Measurements from ENCODE around the gene RNF43.

RNF43 gene

DNA sequence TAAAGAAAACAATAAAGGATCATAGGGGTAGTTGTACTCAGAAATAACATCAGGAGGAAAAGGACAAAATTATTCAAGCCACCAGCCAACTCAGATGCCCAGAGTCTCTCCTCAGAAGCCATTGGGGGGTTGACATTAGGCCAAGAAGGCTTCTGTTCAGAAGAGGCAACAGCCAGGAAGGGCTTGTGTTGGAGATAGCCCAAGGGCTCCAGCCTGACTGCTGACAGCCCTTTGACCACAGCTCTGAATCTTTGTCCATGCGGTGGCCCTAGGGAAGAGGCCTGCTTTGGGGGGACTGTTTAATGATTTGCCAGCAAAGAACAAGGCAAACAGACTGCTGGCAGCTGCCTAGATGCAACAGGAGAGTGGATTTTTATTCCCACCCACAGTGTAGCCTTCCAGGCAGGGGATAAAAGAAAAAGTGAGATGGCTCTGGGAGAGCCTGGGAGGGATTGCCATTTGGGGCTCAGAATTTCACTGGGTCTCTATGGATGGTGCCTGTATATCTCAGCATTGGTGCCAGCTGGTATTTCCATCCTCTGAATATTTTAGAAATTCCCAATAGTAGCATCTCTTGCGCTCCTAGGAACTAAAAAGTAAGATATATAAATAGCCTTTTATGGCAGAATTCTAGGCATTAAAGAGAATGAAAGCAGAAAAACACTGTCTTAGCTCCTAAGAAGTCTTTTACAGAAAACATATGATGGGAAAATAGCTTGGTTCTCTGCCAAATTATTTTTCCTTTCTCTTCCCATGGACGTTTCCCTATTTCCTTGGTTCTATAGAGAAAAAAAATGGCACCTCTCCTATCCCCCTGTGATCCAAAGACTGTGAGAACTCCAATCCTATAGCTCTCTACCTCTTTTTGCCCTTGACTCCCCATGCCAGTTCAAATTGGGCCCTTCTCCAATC is 36.0 kb downstream of the RNF43 start:
- no peak for DNase-seq

DNA sequence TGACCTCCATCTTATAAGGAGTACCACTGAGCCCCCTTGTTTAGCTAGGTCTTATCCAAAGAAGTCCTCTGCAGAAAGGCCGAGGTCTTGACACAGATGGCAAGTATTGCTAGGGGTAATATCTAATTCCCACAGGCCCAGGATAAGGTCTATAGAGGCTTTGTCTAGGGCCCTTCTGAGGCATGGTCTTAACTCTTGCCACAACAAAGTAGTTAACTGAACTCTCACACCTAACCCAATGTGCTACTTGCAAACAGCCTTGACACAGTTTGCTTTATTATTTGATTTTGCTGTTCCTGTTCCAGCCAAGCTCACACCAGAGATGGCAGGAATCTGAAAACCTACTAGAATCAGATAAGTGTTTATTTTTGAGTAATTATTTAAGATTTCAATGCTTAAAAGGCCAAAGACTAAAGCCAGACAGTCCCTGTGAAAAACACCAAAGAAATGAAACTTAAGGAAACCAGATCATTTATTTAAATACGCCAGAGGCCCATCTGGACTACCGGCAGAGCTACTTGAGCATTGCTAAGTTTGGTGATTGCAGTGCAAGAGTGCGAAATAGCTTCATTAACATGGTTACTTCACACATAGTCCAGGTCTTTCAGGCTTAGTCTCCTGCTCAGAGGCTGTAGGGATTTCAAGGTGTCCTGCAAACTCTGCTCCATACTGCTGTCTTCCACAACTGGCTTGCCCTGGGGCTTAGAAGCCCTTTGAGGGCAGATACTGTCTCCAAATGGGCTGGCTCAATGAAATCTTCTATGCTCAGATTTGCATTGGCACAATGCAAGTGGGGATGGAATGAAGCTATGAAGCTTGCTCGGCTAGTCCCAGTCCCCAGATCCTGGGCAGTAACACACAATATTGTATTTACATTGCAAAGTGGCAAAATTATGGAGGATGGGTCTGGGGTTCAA is 36.9 kb downstream of the RNF43 start:
- DNase-seq, result no peak

DNA sequence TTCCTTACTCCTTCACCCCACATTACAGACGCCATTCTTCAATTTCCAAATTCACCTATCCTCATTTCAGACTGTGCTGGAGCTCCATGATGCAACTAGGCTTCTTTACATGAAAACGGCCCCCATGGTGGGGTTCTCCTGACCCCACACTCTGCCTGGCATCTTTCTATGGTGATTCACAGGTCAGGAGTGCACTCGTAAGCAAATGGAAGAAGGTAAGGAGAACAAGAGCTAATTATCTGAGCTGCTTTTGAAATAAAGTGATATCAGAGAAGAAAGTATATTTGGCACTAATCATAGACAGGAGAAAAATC is 37.9 kb downstream of the RNF43 start:
- no peak for DNase-seq

DNA sequence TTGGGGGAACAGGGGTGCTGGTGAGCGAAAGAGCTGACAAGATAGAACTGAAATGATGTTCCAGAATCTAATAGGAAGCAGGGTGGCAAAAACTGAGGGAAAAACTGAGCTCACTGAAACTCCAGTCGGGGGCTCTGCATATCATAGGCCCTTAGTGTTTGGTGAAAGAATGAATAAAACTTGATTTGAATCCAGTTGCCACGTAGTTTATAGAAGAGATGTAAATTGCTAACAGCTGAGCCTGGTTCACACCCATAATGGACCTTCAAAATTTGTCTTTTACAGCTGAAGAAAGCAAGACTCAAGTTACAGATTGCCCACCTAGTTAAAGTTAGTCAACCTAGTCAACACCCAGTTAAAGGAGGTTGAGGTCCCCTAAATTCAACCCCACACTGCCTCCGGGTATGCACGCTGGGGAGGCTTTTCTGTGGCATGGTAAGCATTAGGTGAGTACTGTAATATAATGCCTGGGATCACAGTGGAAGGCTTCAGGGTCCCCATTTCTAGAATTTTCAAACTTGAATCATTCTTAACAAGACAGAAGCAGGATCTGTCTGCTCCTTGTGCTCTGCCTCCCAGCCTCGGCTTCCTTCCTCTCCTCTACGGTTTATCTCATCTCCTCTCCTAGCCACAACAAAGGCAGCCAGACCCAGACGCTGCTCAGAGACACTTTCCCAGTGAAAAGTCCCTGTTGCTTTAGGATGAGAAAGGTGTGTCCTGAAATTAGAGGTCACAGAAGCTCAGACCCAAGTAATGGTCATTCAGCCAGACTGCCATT is 38.4 kb downstream of the RNF43 start:
- DNase-seq, result no peak

DNA sequence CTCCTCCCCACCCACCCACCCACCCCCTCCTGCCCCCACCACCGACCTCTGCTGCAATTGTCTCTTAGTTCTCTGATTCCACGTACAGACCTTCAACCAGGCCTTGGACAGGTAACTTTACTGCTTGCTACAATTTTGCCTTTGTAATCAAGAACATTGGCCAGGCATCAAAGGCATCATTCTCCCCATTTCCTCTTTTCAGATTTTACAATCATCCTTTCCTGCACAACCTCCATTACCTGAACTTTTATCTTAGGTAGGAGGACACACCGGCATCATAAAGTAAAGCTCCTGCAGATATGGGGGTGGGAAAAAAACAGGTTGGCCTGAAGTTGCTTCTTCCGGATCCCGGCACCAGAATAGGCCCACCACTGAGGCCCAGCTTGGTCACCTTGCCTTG is 39.7 kb downstream of the RNF43 start:
- DNase-seq, result no peak

DNA sequence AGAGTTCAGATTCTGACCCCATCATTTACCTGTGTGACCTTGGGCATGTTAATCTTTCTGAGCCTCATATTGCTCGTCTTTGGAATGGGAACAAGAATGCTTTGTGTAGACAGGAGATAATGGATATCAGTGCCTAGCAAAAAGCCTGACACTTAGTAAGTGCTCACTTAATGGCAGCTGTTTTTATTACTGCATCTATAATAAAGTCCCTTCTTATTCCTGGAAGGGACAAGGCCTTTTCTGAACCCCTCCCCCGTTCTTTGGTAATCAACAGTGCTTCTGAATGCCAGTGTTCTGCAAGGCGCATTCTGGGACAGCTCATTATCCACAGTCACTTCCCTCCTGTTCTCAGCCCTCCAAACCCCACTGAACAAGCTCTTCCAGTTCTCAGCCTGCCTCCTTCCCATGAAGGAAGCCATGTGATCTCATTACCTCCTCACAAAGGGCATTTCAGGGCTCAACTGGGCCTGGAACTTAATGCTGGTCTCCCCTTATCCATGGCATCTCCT is 40.2 kb downstream of the RNF43 start:
- DNase-seq, result no peak

DNA sequence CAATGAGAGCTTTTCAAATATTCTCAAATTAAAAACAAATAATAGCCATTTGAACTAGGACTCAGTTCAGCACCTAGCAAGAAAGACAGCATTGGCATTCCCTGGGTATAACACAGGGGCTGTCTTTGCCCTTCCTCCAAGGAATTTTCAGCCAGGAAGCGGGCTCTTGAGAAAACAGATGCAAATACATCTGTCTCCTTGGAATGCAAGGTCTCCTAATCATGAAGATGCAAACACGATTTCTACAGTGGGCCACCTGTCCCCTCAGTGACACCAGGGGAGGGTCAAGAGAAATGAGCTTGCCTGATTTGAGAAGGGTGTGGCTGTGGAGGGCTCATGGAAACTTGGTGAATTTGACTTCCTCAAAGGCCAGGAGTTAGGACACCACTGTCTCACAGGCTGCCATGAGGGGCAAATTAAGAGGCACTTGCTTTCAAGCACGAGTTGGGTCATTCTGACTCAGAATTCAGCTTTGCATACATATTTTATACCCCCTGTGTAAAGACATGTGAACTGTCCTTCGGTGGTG is 40.8 kb downstream of the RNF43 start:
- DNase-seq, result no peak

DNA sequence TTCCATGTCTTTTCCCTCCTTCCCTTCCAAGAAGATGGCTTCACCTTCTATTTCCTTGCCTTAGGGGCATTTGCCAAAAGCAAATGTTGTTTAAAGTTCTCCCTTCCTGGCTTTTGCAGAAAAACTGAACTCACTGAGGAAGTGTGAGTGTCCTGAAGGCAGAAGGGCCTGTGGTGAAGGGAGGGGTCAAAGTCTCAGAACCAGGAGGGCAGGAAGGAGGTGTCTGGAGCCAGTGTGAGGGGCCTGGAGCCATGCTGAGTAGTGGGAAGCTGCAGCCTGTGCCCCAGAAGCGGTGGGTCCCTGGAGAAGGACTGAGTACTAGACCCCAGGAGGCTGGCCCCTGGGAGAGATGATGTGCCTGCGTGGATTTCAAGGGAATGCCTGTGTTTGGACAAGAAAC is 41.5 kb downstream of the RNF43 start:
- no peak for DNase-seq

DNA sequence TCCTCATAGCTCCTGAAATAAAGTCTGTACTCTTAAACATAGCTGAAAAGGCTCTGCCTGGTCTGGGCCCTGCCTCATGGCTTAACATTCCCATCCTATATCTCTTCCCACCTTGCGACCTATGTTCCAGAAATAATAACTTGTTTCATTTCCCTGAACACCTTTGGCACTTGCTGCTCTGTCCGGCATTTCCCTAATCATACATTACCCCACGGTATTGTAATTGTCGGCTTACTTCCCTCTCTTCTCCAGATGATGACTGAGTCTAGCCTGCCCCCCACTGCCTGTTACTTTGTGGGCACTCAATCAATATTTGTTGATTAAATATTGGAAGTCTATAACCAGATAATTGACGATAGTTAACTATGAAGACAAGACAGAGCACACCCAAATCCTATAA is 42.1 kb downstream of the RNF43 start:
- DNase-seq, result no peak

DNA sequence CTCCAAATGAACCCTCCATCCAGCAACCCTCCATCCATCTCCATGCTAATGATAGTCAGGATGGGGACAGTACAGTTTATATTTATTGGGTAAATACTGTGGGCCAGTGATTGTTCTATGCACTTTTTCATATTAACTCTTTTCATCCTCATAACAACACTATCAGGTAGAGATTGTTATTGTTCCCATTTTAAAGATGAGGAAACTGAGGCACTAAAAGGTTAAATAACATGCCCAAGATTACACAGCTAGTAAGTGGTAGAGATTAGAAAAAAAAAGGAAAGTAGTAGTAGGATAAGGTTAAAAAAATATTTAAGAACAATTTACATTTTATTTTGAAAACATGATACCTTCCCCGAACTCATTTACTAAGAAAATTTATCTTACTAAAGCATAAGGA is 43.4 kb downstream of the RNF43 start:
- no peak for DNase-seq

DNA sequence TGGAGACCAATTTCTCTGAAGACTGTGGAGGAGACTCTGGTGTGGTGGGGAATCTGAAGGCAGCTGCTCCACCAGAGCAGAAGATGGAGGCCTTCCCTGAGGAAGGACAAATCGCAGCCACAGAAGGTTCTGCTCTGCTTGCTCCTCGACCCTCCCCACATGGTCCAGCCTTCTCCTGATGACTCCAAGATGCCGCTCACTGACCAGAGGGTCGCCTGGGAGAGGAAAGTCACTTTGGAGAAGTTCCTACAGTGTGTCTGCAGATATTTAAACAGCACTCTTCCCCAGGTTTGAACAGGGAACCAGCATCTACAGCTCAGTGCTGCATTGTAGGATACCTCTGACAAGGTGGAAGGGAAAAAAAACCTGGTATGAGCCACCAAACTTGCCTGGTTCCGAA is 44.3 kb downstream of the RNF43 start:
- no peak for DNase-seq

DNA sequence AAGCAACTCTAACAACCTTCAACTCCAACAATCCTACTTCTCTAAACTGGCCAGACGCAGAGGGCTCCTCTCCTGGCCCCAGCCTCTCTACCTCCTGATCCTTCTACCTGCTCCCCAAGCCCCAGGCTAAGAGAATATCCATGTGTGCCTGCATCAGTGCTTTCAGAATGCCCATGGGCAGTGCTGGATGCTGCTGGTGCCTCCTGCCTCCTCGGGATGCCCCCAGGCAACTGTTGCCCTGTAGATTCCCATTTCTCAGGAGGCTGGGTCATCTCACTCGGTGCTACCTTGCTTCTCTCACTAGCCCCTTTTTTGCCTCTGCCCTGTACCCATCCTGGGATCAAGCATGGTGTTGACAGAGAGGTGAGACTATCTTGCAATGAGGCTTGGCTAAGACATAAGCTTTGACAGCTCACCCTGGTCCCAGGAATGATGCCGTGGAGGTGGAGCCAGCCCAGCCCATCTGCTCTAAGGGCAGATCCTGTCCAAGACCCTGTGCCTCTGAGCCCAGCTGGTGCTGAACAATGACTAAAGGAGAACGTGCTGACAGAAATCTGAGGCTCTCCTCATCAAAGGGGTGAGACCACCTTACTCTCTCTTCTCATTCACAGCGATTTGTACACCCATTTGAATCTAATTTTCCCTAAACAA is 45.9 kb downstream of the RNF43 start:
- DNase-seq, result no peak

DNA sequence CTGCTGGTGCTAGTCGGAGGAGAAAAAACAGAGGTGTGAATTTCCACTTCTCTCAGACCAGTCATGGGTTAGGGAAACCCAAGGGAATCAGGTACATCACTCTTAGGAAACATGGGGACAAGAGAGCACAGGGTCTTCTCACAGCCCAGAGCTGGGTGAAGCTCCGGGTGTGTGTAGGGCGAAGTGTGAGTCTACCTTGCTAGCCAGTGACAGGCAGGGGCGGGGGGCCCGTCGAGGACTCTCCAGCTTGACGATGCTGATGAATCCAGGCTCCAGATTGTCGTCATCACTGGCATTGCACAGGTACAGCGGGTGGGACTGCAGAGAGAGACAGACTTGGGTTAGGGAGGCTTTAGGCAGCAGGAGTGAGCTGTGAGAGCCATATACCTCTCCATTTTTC is 46.6 kb downstream of the RNF43 start:
- DNase-seq, result no peak

DNA sequence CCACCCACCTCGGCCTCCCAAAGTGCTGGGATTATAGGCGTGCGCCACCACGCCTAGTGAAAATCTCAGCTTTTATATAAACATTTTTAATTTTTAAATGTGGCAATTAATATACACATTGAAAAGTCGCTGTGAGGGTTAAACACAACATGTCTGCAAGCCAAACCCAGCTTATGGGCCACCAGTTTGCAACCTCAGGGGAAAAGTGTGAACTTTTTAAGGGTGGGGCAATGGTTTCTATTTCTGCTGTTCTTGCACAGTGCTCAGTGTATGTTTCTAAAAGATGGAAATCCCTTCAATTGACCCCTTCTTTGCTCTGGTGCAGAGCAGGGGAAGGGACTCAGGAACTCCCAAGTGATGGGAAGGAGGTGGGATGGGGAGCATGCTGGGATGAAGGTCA is 47.0 kb downstream of the RNF43 start:
- no peak for DNase-seq

DNA sequence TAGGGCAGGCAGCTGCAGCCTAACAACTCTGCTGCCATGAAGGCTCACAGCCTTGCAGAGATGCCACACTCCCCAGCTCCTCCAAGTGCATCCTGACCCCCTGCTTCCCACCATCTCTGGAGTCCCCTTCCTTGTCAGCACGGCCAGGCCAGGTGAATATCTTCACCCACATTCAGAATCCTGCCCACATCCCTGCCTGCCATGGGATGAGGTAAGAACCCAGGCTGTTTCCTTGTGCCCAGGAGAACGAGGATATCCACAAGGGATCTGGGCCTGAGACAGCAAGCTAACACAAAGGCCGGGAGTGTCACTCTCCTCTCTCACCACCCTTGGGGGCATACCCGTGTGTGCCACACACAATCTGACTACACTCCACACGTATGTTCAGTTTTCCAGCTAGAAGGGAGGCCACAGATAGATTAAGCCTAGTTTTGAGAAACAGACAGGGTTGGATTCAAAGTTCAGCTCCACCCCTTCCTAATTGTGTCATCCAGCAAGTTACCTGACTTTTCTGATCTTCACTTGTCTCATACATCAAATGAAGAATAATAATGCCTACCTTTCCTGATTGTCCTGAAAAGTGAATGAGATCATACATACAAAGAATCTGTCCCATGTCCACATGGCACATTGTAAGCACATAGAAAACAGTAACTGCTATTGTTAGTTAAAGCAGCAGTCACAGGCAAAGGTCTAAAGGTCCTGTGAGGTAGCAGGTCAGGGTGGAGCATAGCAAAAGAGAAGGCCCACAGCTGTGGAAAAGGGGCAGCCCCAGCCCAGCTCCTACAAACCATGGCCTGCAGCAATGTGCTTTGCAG is 47.9 kb downstream of the RNF43 start:
- DNase-seq, result no peak

DNA sequence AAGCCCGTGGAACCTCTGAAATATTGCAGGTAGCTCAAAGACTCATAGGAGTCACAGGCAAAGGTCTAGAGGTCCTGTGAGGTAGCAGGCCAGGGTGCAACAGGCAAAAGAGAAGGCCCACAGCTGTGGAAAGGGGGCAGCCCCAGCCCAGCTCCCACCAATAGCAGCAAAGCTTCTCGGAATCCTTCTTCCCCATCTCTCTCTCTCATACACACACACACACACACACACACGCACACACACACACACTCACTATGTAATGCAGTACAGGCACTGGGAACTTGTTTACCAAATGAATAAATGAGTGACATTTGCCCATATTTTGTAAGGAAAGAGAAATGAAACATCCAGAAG is 48.5 kb downstream of the RNF43 start:
- DNase-seq, result no peak
